ENCODE data around the gene CASP4.

- TF ChIP-seq, protein P1, sequence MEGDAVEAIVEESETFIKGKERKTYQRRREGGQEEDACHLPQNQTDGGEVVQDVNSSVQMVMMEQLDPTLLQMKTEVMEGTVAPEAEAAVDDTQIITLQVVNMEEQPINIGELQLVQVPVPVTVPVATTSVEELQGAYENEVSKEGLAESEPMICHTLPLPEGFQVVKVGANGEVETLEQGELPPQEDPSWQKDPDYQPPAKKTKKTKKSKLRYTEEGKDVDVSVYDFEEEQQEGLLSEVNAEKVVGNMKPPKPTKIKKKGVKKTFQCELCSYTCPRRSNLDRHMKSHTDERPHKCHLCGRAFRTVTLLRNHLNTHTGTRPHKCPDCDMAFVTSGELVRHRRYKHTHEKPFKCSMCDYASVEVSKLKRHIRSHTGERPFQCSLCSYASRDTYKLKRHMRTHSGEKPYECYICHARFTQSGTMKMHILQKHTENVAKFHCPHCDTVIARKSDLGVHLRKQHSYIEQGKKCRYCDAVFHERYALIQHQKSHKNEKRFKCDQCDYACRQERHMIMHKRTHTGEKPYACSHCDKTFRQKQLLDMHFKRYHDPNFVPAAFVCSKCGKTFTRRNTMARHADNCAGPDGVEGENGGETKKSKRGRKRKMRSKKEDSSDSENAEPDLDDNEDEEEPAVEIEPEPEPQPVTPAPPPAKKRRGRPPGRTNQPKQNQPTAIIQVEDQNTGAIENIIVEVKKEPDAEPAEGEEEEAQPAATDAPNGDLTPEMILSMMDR (conservative IDR thresholded peaks at IDR 0.05; ENCODE audit: low read length), result no peak
- no peak for TF ChIP-seq EZH2phosphoT487 (IDR thresholded peaks at IDR 0.05; ENCODE audit: borderline replicate concordance)
These were observed 2.6 kb downstream of the CASP4 start for GRCh38 chr11:104965735-104966134.

Data from Loucy (cell line).